ENCODE measurements around the gene SAMD11.

- TF ChIP-seq EP300 (IDR thresholded peaks at IDR 0.05) (no peak), CTCF (IDR thresholded peaks at IDR 0.05) (no peak), POLR2A (IDR thresholded peaks at IDR 0.05) (no peak)
These were observed 8.4 kb downstream of the SAMD11 start for GRCh38 chr1:932173-932510.
